NCI-H2081 treated with DMSO at 0.1 percent for 48 hours (cell line): Measurements from ENCODE around the gene NOTUM.
"Not testable (repeated sequence)": the region's sequence is repeated elsewhere in the genome, so short reads cannot be mapped to it uniquely, and the experiment has no call there.

ENCODE experiments used
- DNase-seq: peaks from one replicate; lab custom pipeline; 2025; lab: John Stamatoyannopoulos, UW

Gene NOTUM

DNA sequence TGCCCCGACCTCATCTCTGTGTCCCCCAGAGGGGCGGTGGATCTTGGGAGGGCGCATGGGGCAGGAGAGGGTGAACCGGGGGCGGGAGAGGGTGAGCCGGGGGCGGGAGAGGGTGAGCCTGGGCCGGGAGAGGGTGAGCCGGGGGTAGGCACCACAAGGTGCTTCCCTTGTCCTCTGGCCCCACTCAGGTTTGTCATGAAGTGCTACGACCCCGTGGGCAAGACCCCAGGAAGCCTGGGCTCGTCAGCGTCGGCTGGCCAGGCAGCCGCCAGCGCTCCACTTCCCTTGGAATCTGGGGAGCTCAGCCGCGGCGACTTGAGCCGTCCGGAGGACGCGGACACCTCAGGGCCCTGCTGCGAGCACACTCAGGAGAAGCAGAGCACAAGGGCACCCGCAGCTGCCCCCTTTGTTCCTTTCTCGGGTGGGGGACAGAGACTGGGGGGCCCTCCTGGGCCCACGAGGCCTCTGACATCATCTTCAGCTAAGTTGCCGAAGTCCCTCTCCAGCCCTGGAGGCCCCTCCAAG lies 35.3 kb upstream of the NOTUM start:
- DNase-seq, result no peak

DNA sequence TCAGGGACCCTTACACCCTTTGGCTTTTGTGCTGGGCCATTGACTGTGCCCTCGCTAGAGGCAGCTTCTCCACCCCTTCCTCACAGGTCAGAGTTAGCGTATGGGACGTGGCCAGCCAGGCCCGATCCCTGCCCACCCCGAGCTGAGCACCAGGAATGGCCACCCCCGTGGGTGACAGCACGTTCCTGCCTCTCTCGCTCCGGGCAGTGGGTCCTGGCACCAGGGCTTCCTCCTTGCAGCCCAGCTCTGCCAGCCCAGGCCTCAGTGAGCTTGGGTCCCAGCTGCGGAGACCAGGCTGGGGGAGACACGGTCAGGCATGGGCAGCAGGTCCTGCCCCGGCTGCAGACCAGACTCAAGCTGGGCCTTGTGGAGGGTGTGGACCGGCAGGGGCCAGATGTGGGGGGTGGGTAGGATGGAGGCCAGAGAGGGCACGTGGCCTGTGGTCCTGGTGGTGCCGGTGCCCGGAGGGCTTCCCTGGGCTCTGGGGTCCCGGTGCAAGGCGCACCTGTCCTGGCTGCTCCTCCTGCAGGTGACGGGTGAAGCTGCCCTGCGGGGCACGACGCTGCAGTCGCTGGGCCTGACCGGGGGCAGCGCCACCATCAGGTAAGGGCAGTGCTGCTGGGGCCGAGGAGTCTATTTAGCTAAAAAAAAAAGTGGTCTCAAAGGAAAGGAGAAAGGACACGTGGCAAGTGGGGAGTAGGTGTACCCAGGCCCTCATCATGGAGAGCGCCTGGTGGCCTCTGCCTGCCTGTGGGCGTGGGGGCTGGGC lies 34.7 kb upstream of the NOTUM start:
- DNase-seq, result no peak

DNA sequence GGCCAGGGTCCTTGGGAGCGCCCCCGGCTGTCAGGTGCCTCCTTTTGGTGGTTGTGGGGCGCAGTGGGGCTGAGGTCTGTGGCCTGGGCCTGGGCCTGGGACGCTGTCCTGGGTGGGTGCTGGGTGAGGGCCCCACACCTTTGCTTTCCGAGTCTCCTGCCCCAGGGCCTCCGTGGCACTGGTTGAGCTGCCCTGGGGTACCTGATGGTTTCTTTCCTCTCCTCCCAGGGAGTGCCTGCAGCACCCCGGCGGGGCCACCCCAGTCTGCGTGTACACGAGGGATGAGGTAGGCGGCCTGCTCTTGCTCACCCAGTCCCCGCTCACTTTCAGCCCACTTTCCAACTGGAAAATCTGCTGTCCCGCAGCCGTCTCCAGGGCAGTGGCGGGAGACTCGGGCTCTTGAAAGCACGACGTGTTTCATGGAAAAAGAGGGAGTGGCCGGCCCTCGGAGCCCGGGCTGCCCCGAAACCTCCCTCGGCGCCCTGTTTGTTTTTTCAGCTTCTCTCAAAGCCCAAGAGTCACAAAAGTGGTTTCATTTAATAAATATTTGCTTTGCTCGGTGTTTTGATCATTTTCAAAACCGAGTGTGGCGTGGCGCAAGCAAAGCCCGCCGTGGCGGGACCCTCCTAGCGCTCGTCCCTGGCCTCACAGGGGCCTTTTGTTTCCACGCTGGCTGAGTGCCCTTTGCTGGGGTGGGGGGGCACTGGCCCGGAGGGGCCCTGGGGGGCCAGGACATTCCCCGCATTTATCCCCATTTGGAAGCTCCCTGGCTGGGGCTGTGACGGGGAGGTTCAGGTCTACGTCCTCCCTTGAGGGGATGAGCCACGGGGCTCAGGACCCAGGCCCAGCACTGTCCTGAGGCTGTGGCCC lies 33.8 kb upstream of the NOTUM start:
- no peak for DNase-seq

DNA sequence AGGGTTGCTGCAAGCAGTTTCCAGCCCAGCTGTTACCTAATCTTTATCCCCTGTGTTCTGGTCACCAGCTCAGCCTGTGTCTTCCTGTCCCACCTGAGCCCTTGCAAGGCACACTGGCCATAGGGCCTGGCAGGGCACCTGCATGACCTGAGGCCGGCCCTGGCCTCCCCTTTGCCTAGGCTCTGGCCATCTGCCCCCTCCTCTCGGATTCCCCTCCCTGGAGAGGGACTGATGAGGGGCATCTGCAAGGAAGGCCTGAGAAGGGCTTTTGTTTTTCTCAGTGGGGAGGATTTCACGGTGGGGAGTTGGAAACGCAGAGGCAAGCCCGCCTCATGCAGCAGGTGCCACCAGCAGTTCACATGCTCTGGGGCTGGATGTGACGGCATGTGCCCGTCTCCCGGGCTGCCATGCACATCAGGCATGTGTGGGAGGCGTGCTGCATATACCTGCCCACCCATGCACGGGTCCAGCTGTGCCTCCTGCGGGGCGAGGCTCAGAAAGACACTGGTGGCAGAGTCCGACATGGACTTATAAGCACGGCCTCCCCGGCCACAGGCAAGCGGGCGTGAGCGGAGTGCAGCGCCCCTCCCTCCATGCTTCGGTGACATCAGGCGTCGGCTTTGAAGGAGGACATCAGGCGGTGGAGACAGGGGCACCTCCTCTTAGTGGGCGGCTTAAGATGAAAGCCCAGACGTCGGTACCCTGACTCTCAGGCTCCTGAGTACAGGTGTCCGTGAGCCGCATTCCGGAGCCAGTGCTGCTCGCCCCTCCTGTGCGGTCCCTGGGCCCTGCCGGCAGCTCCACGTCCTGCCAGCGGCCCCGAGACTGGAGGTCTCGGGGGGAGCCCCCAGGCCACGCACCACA lies 33.0 kb upstream of the NOTUM start:
- DNase-seq, result no peak

DNA sequence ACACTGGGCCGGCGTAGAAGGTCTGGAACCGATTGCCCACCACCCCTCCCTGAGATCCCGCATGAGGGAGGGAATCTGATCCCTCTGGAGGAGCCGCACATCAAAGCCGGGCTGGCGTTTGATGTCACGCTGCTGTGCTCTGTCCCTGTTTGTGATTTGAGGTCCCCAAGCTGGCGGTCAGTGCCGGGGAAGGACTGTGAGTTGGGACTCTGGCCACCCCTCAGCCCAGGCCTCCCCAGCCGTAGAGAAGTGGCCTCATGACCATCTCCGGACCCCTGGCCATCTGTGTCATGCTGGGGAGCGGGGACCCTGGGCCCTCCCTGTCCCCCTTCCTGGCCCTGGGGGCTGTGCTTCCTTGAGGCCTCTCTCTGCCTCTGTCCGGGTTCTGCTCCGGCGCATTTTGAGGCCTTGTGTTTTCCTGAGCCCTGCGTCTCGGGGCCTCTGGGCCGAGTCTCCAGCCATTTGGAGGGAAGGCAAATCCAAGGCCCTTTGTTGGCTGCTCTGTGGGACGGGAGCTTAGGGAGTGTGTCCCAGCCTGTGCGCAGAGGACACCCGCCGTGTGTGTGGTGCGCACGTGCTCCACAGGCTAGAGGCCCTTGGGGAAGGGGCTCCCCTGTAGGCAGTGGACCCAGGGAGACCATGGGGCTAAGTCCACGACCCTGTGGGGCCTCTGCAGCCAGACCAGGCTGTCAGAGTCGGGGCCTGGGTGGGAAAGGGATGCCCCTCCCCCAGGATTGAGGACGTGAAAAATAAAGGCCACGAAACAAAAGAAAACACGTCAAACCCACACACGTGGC lies 31.5 kb upstream of the NOTUM start:
- no peak for DNase-seq

DNA sequence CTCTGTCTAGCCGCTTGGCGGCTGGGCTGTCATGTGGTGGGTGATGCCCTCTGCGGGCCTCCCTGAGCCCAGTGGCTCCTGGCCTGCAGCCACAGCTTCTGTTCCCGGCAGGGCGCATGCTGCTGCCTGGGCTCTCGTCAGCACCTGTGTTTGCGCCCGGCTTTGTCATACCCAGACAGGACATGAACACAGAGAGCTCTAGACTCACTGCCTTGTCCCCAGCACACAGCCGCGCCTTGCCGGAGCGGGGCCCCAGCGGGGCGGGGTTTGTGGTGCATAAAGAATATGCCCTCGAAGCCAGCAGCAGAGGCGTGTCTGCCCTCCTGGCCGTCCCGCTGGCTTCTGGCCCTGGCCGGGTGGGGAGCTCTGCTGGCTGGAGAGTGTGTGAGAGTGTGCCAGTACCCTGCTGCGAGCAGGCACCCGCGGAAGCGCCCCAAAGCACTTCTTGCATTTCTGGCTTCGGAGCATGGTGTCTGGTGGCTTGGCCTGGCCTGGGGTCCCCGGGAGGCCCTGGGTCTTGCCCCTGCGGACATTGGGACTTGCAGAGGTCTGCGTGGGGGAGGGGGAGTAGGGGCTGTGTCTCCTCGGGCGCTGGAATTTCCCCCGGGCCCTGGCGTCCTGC lies 30.8 kb upstream of the NOTUM start:
- DNase-seq, result peak; percentile 73

DNA sequence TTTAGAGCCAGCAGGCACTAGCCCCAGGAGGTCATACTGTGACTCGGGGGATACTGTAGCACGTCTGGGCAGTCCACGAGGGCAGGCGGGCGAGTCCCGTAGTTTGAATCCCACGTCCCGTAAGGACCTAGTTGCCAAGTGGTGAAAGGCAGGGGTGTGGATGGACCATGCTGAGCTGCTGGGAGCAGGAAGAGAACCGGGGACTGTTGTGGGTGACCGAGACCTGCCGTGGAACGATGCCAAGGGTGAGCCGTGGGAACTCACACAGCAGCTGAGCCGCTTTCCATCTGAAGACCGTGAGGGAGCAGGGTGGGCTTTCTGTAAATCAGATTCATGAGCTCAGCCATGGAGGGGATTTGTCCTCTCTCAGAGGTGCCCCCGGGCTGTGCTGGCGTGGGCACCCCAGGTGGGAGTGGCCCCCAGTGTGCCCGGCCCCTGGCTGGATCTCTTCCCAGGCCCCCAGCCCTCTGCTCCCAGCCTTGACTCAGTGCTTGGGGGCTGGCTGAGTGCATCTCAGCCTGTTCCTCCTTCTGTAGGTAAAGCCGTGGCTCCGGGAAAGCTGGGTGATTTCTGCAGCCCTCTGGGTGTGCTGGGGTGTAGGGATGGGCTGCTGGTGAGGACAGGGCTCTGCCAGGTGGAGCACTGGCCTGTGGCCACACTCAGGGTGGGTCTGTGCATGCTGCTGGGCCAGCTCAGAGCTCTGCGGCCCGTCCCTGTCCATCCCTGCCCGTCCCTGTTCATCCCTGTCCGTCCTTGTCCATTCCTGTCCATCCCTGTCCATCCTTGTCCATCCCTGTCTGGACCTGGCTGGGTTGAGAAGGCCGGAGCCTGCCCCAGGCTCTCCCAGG lies 30.1 kb upstream of the NOTUM start:
- DNase-seq, result no peak

DNA sequence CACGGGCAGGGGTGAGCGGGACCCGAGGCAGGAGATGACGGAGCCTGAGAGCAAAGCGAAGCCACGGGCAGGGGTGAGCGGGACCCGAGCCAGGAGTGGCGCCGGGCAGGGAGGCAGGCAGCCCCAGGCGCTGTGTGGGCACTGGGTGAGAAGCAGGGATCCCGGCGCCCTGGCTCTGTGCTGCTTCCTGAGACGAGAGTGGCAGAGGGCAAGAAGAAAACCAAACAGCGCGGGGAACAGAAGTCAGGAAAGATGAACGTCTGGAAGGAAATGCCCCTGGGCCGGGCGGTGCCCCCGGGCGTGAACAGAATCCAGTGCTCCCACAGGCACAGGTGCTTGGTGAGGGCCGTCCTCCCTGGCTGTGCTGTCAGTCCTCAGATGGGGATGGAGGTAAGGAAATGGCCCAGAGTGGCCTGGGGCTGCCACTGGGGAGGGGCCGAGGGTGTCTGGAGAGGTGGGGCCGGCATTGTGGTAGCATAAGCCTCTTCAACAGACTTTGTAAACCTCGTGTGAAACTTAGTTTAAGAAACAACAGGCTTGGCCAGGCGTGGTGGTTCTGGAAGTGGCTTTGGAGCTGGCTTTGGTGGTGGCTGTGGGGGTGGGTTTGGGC lies 26.3 kb upstream of the NOTUM start:
- DNase-seq, result no peak

DNA sequence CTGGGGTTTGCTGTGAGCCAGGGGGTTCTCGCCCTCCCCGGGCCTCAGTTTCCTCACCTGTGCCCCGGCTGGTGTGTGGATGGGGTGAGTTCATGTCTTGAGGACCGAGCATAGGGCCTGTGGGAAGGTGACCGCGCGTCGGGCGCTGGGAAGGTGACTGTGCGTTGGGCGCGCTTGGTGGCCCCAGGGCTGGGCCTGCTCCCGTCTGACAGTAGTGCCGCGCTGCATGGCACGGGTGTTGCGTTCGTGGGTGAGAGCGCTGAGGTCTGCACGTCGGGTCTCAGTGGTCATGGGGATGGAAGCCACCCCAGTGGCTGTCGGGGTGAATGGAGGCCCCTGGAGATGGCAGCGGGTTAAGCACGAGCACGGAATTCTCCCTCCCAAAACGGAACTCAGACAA lies 25.6 kb upstream of the NOTUM start:
- DNase-seq, result no peak

DNA sequence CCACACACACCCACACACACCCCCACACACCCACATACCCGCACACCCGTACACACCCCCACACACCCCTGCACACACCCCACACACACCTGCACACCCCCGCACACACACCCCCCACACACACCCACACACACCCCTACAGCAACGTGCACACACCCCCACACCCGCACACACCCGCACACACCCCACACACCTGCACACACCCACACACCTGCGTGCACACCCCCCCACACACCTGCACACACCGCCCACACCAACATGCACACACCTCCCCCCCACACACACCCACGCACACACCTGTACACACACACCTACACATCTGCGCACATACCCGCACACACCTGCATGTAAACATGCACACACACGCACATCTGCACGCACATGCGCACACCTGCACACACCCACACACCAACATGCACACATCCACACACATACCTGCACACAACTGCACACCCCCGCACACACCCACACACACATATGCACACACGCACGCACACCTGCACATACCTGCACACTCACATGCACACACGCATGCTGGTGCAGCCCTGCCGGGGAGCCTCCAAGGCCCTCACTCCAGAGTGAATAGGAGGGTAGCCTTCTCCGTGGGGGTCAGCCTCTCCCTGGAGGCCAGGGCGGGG lies 23.9 kb upstream of the NOTUM start:
- DNase-seq, result no peak

DNA sequence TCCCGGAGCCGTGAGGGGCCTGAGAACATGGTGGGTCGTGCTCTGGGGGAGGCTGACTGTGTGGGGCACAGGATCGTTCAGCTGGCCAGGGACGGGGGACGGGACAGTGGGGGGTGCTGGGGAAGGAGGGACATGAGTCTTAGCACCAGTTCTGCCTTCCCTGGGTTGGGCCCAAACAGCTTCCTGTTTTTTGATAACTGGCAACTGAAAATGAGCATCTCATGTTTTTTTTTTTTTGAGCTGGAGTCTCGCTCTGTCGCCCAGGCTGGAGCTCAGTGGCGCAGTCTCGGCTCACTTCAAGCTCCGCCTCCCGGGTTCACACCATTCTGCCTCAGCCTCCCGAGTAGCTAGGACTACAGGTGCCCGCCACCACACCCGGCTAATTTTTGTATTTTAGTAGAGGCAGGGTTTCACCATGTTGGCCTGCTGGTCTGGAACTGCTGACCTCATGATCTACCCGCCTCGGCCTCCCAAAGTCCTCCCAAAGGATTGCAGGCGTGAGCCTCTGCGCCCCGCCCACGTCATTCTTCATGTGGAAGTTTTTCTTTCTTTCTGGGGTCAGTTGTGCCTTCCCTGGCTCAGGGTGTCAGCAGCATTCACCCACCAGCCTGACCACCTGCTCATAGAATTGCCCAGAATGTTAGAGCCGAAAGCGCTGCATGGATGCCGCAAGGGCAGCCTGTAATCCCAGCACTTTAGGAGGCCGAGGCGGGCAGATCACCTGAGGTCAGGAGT lies 22.8 kb upstream of the NOTUM start:
- no peak for DNase-seq

DNA sequence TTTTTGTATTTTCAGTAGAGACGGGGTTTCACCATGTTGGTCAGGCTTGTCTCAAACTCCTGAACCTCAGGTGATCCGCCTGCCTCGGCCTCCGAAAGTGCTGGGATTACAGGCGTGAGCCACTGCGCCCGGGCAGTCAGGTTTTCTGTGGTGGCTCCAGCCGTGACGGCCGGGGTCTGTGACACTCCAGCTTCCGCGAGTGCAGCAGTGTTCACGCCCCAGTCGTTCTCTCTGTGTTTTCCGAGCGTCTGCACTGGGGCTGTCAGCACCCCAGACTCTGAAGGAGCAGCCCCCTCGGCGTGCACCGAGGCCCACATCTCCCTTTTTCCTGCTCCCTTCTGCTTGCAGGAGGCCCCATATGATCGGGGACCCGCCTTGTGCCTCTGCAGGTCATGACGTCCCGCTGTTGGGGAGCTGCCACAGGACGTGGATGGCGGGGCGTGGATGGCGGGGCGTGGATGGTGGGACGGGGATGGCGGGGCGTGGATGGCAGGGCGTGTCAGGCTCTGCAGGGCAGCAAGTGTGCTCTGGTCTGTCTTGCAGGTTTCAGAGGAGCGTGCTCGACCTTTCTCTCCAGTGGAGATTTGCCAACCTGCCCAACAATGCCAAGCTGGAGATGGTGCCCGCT lies 22.1 kb upstream of the NOTUM start:
- DNase-seq, result no peak

DNA sequence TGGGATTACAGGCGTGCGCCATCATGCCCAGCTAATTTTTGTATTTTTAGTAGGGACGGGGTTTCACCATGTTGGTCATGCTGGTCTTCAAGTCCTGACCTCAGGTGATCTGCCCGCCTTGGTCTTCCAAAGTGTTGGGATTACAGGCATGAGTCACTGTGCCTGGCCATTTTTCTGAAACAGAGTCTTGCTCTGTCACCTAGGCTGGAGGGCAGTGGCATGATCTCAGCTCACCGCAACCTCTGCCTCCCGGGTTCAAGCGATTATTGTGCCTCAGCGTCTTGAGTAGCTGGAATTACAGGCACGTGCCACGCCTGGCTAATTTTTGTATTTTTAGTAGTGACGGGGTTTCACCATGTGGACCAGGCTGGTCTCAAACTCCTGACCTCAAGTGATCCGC lies 20.5 kb upstream of the NOTUM start:
- not testable (repeated sequence) for DNase-seq

DNA sequence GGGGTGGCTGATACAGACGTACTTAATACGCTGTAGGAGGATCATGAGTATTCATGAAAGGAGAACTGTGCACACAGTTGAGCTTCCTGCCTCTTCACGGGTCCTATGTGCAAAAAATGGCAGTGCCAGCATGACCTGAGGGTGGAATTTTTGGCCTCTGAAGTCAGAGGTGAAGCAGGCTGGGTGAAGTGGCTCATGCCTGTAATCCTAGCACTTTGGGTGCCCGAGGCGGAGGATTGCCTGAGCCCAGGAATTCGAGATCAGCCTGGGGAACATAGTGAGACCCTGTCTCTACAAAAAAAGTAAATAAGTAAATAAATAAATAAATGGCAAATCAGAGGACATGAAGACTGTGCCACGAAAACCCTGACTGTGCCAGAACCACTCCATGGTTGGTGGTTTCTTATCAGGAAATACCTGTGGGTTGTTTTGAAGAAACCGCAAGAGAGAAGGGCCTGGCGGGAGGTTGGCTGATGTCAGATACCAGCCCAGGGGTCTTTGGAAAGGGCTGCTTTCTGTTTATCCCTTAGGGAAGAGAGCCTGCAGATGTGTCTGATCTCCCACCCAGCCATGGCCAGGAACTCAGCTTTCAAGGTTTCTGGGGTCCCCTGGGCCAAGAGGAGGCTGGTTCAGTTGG lies 19.8 kb upstream of the NOTUM start:
- DNase-seq, result no peak

DNA sequence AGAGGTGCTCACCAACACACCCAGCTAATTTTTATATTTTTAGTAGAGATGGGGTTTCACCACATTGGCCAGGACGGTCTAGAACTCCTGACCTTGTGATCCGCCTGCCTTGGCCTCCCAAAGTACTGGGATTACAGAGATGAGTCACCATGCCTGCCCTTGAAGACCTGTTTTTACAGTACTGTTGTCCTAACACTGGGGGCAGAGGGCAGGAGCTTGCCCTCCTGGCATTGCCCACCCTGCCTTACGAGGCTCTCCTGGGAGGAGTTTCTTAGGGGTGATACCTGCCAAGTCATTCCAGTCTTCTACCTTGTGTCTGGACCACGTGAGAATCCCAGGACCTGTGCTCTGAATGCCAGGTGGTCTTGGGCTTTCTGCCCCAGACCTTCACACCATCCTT lies 19.1 kb upstream of the NOTUM start:
- DNase-seq, result no peak

DNA sequence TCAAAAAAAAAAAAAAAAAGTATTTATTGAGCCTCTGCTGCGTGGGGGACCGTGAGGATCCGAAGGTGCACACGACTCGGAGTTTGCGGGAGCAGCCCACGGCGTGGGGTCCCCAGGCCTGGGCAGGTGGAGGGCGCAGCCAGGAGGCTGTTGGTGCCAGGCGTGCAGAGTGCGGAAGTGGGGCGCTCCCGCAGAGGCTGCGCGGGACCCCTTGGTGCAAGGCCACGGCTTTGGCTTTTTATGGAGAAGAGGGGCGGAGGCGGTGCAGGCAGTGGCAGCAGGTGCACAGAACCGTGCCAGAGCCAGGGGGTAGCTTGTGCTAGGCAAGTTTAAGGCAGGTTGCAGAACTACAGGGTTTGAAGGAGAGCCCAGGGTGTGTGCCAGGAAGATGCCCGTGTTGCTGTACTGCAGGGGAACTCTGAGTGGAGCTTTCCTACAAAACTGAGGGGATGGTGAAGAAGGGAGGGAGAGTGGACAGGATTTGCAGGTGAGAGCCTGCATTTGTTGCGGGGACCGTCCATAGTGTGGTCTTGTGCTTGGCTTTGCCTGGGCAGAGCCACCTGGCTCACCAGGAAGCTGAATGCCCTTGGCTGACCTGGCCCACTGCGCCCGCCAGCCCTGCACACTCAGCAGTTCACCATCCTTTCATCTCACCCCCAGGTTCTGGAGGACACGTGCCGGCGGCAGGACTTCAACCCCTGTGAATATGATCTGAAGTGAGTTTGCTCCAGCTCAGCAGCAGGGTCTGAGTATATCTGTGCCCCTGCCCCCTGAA lies 17.7 kb upstream of the NOTUM start:
- DNase-seq, result no peak
